Upper lobe of right lung (tissue), 1 donor: ENCODE measurements around the gene ADAMTSL4. TPM values are rescaled to one million over a fixed set of nuclear protein-coding genes. Genes with fewer than 3 reads are reported as not detected.
"Not testable (repeated sequence)": the region's sequence is repeated elsewhere in the genome, so short reads cannot be mapped to it uniquely, and the experiment has no call there.

ENCODE experiments used
- ATAC-seq: fragments of 200-7000 bp; cut with Tn5 transposase; one replicate; pipeline ENCODE4 v1.9.1; 2020; ENCODE audit warnings: mild to moderate bottlenecking, moderate library complexity
- DNase-seq: peaks from one replicate; pipeline ENCODE4 v3.0.0-alpha.2; 2020
- H3K27ac ChIP-seq: fragments of 200-600 bp; one replicate; pipeline ENCODE4 v1.8.0; 2022
- H3K27me3 ChIP-seq: fragments of 200-600 bp; one replicate; pipeline ENCODE4 v1.8.0; 2022; ENCODE audit warnings: mild to moderate bottlenecking
- H3K36me3 ChIP-seq: fragments of 200-600 bp; one replicate; pipeline ENCODE4 v1.8.0; 2022
- H3K4me1 ChIP-seq: fragments of 200-600 bp; one replicate; pipeline ENCODE4 v1.8.0; 2022
- H3K4me3 ChIP-seq: fragments of 200-600 bp; one replicate; pipeline ENCODE4 v1.8.0; 2022; ENCODE audit warnings: mild to moderate bottlenecking
- H3K9me3 ChIP-seq: fragments of 200-600 bp; one replicate; pipeline ENCODE4 v1.8.0; 2022
- CTCF ChIP-seq: fragments of 200-600 bp; IDR thresholded peaks from one replicate; pipeline ENCODE4 v1.8.0; 2022; ENCODE audit warnings: antibody characterized with exemption
- intact Hi-C: fragments of 100-400 bp; cut with DNase I; formaldehyde crosslinking; loops from one replicate; pipeline ENCODE4 v1.11.0; 2022
- total RNA-seq: library from RNA; stranded (reverse); fragmentation: NEBNext Ultra II Directional; extraction: Animal tissue kit (Norgen Biotek cat#: 25700); gene quantifications from one replicate; pipeline ENCODE4 v1.2.1, GENCODE V29; 2021
- donor health status: DM: no; HTN: yes; CAD: no; lungs with severe emphysema.

ADAMTSL4 gene
- total RNA-seq, 1 donor from 2014 or later = 99.2 TPM

GRCh38 chr1:150578272-150579109 lies 29.3 kb downstream of the ADAMTSL4 start:
- Histone ChIP-seq H3K4me1 (peaks cover 37% of the 10 kb centered on the region), H3K27ac (peak overlapping the region; percentile 100), H3K36me3 (peaks cover 50% of the 10 kb centered on the region), H3K27me3 (no peaks in the 10 kb centered on the region), H3K9me3 (no peaks in the 10 kb centered on the region), H3K4me3 (peak overlapping the region; percentile 88)
- ATAC-seq (peak; percentile 38), DNase-seq (peak; percentile 75)
- no peak for TF ChIP-seq CTCF
- intact Hi-C loops = loop anchor here (10.0 kb wide), 1 partner anchor 46 kb away; the partner anchor contains the start of gene ENSA

GRCh38 chr1:150579110-150579944 lies 30.1 kb downstream of the ADAMTSL4 start, which contains the start of gene MCL1:
Gene MCL1, minus strand, starts transcription at chr1:150579610. Its CDS starts 80 bp downstream, at chr1:150579530.
- Histone ChIP-seq H3K27me3 (no peaks in the 10 kb centered on the region), H3K27ac (peak within 1 kb of the TSS; percentile 100), H3K4me3 (peak within 1 kb of the TSS; percentile 88), H3K4me1 (peaks cover 29% of the 10 kb centered on the region), H3K36me3 (peaks cover 41% of the 10 kb centered on the region), H3K9me3 (no peaks in the 10 kb centered on the region)
- peak; percentile 95 for ATAC-seq
- TF ChIP-seq CTCF = no peak
- intact Hi-C loops = loop anchor here (10.0 kb wide), 1 partner anchor 45 kb away; the partner anchor contains the start of gene ENSA
- DNase-seq = peak; percentile 98

- no peaks in the 10 kb centered on the region for H3K27me3 ChIP-seq
- H3K9me3 ChIP-seq = no peaks in the 10 kb centered on the region
- intact Hi-C loops = loop anchor here (10.0 kb wide), 1 partner anchor 45 kb away; the partner anchor contains the start of gene ENSA
- no peak for TF ChIP-seq CTCF
- DNase-seq = peak; percentile 59
- peaks cover 34% of the 10 kb centered on the region for H3K36me3 ChIP-seq
- peak overlapping the region; percentile 88 for H3K4me3 ChIP-seq
- H3K4me1 ChIP-seq = peaks cover 23% of the 10 kb centered on the region
- no peak for ATAC-seq
- H3K27ac ChIP-seq = peak overlapping the region; percentile 100
Measured at GRCh38 chr1:150579945-150580642, 30.9 kb downstream of the ADAMTSL4 start.

- ATAC-seq, H3K27me3 ChIP-seq, H3K4me3 ChIP-seq, intact Hi-C loops, H3K9me3 ChIP-seq, H3K27ac ChIP-seq, DNase-seq: not testable (repeated sequence)
- H3K4me1 ChIP-seq = peaks cover 15% of the 10 kb centered on the region
- H3K36me3 ChIP-seq = peaks cover 25% of the 10 kb centered on the region
Measured at GRCh38 chr1:150580966-150581365, 31.8 kb downstream of the ADAMTSL4 start.

- H3K4me3 ChIP-seq, H3K27me3 ChIP-seq, H3K27ac ChIP-seq, H3K9me3 ChIP-seq, DNase-seq, ATAC-seq, intact Hi-C loops: not testable (repeated sequence)
- peaks cover 20% of the 10 kb centered on the region for H3K36me3 ChIP-seq
- H3K4me1 ChIP-seq = peaks cover 15% of the 10 kb centered on the region
Measured at GRCh38 chr1:150581437-150581836, 32.2 kb downstream of the ADAMTSL4 start.

- ATAC-seq, intact Hi-C loops, H3K27me3 ChIP-seq, H3K9me3 ChIP-seq, DNase-seq, H3K4me3 ChIP-seq, H3K27ac ChIP-seq: not testable (repeated sequence)
- peaks cover 15% of the 10 kb centered on the region for H3K4me1 ChIP-seq
- H3K36me3 ChIP-seq = peaks cover 15% of the 10 kb centered on the region
Measured at GRCh38 chr1:150581962-150582361, 32.8 kb downstream of the ADAMTSL4 start.
